ENCODE results near the gene CADM2.

The CADM2 gene

GRCh38 chr3:85627932-85628331 lies 669.1 kb downstream of the CADM2 start:
- no peak for DNase-seq (ENCODE audit: low spot score)
- TF ChIP-seq CTCF (IDR thresholded peaks at IDR 0.05): no peak
- no peak overlapping the region for H3K27ac ChIP-seq

GRCh38 chr3:85631070-85631469 lies 672.3 kb downstream of the CADM2 start:
- TF ChIP-seq CTCF (IDR thresholded peaks at IDR 0.05): no peak
- H3K4me3 ChIP-seq: no peak overlapping the region
- no peak overlapping the region for H3K27ac ChIP-seq
- DNase-seq (ENCODE audit: low spot score): no peak

More at GRCh38 chr3:85627932-85628331, 669.1 kb downstream of the CADM2 start:
- no peak overlapping the region for H3K4me3 ChIP-seq

GRCh38 chr3:85632921-85633320 lies 674.1 kb downstream of the CADM2 start:
- no peak for TF ChIP-seq CTCF (IDR thresholded peaks at IDR 0.05)
- DNase-seq (ENCODE audit: low spot score): no peak
- H3K27ac ChIP-seq: no peak overlapping the region
- H3K4me3 ChIP-seq: no peak overlapping the region

GRCh38 chr3:85652360-85652759 lies 693.6 kb downstream of the CADM2 start:
- no peak for DNase-seq (ENCODE audit: low spot score)
- Histone ChIP-seq H3K4me3 (no peak overlapping the region), H3K27ac (no peak overlapping the region)
- TF ChIP-seq CTCF (IDR thresholded peaks at IDR 0.05): no peak

- Histone ChIP-seq H3K4me3 (no peak overlapping the region), H3K27ac (no peak overlapping the region)
- no peak for DNase-seq (ENCODE audit: low spot score)
- no peak for TF ChIP-seq CTCF (IDR thresholded peaks at IDR 0.05)
Measured at GRCh38 chr3:85660451-85660850, 701.7 kb downstream of the CADM2 start.

GRCh38 chr3:85662462-85662861 lies 703.7 kb downstream of the CADM2 start:
- DNase-seq (ENCODE audit: low spot score): no peak
- no peak overlapping the region for H3K4me3 ChIP-seq
- no peak for TF ChIP-seq CTCF (IDR thresholded peaks at IDR 0.05)
- H3K27ac ChIP-seq: no peak overlapping the region

- no peak for TF ChIP-seq CTCF (IDR thresholded peaks at IDR 0.05)
- no peak overlapping the region for H3K4me3 ChIP-seq
- no peak overlapping the region for H3K27ac ChIP-seq
- no peak for DNase-seq (ENCODE audit: low spot score)
Measured at GRCh38 chr3:85667744-85668143, 709.0 kb downstream of the CADM2 start.

All from coronary artery (tissue), 2 donors.